Measurements from ENCODE around the gene COL1A1.

Gene COL1A1

DNA sequence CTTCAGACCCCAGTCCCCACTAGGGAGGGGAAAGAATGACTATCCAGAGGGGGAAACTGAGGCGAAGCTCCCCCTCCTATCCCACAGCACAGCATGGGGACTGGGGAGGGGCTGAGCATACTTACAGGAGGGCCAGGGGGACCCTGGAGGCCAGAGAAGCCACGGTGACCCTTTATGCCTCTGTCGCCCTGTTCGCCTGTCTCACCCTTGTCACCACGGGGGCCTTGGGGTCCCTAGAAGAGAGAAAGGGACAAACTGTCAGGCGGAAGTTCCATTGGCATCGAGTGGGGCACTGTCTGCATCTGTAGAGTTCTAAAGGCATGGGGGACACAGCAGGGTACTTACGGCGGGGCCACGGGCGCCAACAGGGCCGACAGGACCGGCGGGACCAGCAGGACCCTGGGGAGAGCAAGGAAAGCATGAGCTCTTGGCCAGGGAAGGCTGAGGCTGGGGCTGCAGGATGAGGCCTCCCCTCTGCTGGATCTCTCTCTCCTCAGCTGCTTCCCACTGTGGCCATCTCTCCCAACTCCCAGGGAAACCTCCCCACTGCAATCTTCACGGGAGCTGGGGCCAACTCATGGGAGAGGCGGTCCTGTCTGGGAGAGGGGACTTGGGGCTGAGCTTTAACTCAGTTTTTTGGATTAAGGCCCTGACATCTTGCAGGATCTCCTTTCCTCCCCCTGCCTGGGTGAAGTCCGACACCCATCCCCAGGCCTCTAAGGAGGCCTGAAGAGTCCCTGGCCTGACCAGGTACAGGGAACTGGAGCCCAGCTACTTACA lies 13.5 kb downstream of the COL1A1 start:
- DNase-seq (ENCODE audit: low read depth in 1 of 2, low spot score in 1 of 2): no peak

DNA sequence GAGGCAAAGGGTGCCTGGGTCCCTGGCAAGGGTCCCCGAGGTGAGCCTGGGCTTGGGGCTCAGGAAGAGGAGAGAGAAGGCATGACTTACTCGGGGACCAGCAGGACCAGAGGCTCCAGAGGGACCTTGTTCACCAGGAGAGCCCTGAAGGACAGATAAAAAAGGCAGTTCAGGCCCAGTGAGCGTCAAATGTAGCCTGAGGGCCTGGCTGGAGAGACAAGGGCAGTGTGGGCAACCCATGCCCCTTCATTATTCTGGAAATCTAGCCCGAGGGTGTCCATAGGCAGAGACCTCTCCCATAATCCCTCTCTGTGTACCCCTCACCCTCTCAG lies 14.1 kb downstream of the COL1A1 start:
- DNase-seq (ENCODE audit: low read depth in 1 of 2, low spot score in 1 of 2): no peak

DNA sequence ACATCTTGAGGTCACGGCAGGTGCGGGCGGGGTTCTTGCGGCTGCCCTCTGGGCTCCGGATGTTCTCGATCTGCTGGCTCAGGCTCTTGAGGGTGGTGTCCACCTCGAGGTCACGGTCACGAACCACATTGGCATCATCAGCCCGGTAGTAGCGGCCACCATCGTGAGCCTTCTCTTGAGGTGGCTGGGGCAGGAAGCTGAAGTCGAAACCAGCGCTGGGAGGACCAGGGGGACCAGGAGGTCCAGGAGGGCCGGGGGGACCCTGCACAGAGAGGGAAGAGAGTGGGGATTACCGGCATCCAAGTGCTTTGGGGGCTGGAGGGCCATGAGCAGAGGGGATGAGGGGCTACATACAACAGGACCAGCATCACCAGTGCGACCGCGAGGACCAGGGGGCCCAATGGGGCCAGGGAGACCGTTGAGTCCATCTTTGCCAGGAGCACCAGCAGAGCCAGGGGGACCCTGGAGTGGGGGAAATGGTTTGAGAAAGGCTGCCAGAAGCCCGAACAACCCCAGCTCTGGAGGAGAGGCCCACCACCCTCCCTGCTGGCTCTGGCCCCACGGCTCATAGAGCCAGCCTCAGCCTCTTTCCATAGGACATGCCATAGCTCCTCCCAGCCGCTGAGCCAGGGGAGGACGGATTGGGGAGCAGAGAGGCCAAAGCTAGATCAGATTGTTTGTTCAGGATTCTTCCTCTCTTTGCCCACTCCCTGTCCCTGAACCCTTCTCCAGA lies 14.6 kb downstream of the COL1A1 start:
- DNase-seq (ENCODE audit: low read depth in 1 of 2, low spot score in 1 of 2): no peak

DNA sequence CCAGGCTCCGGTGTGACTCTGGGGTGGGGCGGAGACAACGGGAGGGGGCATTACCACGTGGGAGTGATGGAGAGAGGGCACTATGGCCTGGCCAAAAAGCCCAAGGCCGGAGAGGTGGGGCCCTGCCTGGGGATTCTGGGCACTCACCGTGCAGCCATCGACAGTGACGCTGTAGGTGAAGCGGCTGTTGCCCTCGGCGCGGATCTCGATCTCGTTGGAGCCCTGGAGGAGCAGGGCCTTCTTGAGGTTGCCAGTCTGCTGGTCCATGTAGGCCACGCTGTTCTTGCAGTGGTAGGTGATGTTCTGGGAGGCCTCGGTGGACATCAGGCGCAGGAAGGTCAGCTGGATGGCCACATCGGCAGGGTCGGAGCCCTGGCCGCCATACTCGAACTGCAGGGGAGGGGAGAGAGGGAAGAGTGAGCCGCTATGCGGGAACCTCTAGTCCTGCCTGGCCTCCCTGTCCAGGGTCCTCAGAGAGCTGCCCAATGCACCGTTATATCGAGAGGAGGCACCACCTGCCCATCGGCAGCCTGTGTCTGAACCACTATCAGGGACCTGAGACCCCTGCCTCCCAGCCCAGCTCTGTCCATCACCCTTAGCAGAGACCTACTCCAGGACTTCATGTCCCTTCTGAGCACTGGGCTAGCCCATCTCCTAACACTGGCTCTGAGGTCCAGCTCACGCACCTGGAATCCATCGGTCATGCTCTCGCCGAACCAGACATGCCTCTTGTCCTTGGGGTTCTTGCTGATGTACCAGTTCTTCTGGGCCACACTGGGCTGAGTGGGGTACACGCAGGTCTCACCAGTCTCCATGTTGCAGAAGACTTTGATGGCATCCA lies 15.6 kb downstream of the COL1A1 start:
- DNase-seq (ENCODE audit: low read depth in 1 of 2, low spot score in 1 of 2): no peak

DNA sequence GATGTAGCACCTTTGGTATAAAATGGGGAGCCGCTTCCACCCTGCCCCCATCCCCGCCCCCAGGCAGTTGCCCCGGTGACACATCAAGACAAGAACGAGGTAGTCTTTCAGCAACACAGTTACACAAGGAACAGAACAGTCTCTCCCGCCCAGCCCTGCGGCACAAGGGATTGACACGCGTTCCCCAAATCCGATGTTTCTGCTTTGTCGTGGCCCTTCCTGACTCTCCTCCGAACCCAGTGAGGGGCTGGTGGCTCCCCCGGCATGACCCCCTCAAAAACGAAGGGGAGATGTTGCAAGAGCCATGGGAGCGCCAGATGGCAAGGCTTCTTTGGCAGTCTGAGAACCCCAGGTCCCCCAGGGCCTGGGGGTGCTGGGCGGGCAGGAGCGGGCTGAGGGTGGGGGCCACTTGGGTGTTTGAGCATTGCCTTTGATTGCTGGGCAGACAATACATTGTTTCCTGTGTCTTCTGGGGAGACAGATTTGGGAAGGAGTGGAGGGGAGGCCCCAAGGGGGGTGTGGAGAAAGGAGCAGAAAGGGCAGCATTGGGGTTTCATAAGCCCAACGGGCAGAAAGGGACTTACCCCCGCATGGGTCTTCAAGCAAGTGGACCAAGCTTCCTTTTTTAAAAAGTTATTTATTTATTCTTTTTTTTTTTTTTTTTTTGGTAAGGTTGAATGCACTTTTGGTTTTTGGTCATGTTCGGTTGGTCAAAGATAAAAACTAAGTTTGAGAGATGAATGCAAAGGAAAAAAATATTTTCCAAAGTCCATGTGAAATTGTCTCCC lies 16.6 kb downstream of the COL1A1 start:
- DNase-seq (ENCODE audit: low read depth in 1 of 2, low spot score in 1 of 2): no peak

DNA sequence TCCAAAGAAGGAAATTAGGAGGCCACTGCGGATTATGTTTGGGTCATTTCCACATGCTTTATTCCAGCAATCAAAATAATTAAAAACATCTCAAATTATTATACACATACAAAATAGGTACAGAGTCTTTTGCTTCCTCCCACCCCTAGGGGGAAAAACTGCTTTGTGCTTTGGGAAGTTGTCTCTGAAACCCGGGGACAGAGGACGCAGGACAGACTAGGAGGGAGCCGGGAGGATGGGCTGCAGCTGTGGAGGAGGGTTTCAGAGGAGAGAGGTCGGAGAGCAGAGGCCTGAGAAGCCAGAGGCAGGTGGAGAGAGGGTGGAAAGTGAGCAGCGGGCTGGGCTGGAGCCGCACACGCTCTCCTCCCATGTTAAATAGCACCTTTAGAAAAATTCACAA lies 17.4 kb downstream of the COL1A1 start:
- DNase-seq (ENCODE audit: low read depth in 1 of 2, low spot score in 1 of 2): no peak

DNA sequence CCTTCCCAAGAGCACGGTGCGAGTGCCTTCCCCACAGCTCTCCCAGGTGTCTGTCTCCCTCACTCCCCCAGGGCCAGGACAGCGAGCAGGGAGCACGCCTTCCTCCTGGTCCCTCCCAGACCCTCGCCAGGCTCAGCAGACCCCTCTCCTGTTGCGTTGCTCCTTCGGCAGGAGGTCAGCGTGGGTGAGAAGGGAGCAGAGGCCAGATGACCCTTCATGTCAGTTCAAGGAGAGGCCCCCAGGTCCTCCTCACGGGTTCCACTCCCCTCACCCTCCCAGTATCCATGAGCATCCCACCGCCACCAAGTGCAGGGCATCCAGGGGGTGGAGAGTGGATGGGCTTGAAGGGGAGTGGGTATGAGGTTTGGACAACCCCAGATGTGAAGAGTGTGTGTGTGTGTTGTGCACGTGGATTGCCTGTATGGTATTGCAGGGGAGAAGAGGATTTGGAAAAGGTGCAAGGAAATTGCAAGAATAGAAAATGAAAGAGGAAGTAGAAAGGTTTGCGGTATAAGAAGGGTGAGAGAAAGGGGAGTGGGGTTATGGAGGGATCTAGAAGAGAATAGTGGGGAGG lies 17.9 kb downstream of the COL1A1 start:
- no peak for DNase-seq (ENCODE audit: low read depth in 1 of 2, low spot score in 1 of 2)

DNA sequence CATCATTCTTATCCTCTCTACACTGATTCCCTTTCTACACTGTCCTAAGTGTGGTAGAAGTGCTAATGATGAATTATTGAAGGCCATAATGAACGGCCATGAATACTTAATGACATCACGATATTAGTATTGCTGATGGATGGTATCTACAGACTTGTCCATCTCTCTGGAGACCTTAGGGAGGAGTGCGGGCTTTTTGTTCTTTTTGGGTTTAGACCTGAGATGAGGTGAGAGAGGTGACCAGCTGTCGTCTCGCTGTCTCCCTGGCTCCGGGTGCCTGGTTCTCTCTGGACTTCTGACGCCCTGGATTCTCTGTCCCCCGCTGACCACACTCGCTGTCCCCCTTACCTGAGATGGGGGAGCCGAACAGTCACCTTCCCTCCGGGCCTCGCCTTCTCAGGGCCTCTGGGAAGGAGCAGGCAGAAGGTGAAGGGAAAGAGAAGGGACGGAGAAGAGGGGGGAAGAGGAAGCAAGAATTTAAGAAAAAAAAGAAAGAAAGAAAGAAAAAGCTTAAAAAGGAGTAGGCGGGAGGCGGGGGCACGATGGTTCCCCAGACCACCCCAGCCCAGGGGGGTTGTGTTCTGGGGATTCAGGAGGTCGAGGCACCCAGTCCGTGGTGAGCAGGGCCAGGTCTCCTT lies 18.5 kb downstream of the COL1A1 start:
- DNase-seq (ENCODE audit: low read depth in 1 of 2, low spot score in 1 of 2): no peak

DNA sequence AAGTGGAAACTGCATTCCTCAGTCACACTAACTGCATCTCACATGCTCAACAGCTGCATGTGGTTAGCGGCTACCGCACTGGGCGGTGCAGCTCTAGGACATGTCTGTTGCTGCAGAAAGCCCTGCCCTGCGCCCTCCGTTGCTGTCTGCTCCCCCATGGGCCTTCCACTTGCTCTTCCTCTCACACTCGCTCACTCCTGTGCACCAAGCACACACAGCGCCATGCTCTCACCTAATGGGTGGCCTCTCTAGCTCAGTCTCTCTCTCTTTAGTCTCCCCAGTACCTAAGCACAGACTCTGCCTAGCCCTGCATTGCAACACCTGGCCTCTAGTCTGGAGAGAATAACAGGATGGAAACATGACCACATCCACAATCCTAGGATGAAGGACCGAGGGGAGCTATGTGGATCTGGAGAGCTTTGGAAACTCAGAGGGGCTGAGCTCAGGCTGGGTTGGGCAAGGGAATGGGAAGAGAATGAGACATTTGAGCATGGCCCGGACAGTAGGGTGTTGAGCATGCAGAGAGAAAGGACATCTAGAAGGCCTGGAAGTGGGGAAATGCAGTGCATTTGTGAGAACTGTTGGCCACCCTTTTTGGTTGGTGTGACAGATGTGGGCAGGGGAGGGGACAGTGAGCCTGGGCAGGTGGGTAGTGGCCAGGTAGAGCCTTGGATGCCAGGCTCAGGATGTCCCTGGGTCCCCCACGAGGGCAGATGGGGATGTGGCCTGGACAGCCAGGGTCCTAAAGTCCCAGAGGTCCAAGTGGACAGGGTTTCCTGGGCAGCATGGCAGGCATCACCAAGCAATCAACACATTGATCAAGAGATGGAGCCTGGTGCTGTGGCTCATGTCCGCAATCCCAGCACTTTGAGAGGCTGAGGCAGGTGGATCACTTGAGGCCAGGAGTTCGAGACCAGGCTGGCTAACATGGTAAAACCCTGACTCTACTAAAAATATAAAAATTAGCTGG lies 19.6 kb downstream of the COL1A1 start:
- no peak for DNase-seq (ENCODE audit: low read depth in 1 of 2, low spot score in 1 of 2)

DNA sequence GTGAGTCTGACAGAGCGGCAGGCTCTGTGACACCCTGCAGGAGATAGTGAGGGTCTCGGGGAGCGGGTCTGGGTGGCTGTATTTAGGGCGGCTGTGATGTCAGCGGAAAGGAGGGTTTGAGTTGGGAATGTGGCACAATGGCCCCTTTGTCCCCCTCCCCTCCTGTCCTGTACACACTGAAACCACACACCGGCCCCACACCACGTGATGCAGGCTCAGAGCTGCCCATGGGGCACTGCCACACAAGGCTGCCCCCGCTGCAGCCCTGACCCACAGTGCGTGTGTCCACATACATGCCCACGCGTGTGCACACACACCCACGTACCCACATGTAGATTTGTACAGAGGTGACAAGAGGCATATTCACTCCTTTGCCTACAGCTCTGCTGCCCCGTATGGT lies 20.3 kb downstream of the COL1A1 start:
- no peak for DNase-seq (ENCODE audit: low read depth in 1 of 2, low spot score in 1 of 2)

DNA sequence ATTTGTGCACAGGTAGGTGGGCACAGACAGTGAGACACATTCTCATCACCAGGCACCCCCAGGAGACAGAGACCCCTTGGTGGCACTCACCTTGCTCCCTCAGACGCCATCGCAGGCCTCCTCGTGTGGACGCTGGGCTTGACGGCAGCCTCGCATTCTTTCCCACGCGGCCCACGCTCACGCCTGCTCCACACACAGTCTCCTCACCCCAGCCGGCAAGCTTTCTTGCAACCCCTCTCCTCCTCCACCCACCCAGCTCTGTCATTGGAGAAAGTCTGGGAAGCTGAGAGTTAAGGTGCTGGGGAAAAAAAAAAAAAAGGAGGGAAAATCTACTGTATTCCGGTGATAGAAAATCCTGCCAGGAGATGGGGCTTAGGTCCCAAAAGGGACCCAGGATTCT lies 20.8 kb downstream of the COL1A1 start:
- no peak for DNase-seq (ENCODE audit: low read depth in 1 of 2, low spot score in 1 of 2)

DNA sequence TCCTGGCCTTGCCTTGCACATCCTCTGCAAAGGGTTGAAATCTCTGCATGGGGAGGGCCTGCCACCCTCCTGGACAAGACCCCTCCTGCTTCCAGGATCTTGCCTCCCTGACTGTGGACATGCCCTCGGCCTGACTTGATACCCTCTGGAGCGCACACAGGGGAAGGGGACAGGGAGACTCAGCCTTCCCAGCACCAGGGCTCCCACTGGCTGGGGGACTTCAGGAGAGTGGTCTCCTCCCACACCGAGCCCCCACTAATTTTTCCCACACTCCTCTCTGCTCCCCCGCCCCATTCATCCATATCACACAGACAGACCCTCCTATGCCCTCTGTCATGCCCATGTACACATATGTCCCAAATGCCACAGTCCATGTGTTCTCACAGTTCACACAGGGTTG lies 21.3 kb downstream of the COL1A1 start:
- DNase-seq (ENCODE audit: low read depth in 1 of 2, low spot score in 1 of 2): no peak

DNA sequence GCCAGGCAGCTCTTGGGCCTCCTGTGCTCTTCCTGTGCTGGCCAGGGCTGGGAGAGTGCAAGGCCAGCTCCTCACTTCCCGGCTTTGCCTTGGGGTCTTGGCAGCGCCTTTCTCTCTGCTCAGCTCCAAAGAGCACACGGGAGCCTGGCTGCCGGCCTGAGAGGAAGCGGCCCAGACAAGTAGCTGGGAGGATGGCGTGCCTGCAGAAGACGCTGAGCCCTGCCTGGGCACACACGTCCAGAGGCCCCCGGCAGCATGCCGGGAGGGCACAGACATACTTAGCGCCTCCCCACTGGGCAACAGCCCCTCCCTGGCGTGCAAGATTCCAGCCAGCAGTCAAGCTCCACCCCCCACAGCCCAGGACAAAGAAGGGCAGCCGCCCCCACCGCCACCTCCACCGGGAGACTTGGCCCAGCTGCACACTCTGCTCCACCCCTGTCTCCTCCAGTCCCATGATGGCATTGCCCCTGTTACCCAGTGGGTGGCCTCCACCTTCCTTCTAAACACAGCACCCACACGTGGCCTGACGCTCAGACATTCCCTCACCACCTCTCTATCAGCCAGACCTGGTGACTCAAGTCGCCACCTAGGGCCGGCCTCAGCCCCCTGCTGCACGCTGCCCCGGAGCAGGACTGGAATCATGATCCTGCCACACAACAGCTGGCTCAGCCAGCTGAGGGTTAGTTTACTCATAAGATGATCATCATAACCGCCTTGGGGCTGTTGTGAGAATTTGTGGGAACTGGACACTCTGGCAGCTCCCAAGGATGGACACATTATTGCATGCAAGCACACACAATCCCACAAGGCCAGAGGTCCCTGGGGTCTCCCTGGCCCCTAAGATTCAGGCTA lies 23.2 kb downstream of the COL1A1 start:
- no peak for DNase-seq (ENCODE audit: low read depth in 1 of 2, low spot score in 1 of 2)

DNA sequence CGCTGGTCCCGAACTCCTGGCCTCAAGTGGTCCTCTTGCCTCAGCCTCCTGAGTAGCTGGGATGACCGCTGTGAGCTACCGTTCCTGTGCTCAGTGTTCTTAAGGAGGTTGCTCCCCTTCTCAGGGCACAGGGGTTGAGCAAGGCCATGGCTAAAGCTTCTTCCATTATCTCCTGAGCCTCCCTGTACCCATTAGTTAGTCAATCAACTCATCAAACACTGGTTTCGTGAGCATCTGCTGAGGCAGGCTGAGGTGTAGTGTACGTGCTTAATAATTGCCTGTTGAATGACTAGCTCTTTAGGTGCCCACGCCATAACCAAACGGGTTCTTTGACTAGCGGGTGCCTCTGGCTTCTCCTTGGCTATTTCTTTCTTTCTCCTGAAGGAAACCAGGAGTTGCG lies 24.0 kb downstream of the COL1A1 start:
- DNase-seq (ENCODE audit: low read depth in 1 of 2, low spot score in 1 of 2): no peak

DNA sequence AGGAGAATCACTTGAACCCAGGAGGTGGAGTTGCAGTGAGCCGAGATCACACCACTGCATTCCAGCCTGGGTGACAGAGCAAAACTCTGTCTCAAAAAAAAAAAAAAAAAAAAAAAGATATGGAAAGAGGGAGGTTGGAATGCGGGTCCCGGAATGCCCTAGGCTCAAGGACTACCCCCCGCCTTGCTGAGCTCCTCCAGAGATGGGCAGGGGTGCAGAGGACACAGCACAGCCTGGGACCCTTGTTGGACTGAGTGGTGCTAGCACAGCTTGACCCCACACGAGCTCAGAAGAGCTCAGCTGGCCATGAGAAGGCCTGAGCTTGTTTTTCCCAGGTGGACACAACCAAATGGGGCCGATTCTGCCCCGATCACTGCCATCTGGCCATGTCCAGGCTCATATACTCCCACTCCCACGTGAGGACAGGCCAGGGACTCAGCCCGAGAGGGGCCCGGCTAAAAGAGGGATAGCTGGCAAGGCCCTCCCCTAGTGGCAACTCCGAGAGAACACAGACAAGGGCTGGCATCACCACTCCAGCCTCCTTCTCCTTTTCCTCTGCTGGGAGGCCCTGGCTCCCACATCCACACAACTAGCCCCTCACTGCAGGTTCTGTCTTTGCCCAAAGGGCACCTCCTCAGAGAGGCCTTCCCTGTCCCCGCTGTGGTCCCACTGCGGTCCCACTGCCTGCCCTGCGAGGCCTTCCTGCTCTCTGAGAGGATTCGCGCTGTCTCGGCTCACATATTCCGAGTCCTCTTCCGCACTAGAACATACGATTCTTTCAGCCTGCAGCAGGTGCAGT lies 24.7 kb downstream of the COL1A1 start:
- DNase-seq (ENCODE audit: low read depth in 1 of 2, low spot score in 1 of 2): no peak

DNA sequence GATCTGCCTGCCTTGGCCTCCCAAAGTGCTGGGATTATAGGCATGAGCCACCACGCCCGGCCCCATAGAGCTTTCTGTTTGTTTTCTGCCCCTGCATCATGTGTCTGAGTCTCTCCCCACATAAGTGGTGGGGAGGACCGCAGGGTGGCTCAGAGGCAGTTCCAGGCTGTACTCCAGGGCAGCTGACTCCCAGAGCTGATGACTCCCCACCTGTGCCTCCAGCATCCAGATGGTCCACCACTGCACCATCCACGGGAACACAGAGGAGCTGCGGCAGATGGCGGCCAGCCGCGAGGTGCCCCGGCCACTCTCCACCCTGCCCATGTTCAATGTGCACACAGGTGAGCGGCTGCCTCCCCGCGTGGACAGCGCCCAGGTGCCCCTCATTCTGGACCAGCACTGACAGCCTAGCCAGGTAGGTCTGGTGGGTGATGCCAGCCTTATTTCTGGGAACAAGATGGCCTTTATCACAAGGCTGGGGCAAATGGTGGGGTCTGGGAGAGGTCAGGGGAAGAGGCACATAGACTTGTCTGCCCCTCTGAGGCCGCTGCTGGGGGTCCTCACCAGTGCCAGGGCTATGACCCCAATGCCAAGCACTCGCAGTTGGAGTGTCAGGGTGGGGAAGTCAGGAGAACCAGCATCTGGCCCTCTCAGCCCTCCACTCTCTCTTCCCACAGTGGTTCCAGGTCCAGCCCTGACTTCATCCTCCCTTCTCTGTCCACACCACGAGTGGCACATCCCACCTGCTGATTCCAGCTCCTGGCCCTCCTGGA lies 26.2 kb downstream of the COL1A1 start:
- DNase-seq (ENCODE audit: low read depth in 1 of 2, low spot score in 1 of 2): no peak

DNA sequence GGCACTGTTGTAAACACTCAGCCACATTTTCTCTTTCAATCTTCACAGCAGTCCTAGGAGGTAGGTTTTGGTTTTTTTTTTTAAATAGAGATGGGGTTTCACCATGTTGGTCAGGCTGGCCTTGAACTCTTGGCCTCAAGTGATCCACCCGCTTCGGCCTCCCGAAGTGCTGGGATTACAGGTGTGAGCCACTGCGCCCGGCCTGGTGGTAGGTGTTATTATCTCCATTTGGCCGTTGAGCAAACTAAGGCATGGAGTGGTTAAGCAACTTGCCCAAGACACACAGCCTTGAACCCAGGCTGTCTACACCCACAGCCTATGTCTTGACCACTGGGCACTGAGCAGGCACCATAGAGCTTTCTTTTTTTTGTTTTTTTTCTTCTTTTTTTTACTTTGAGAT lies 27.0 kb downstream of the COL1A1 start:
- no peak for DNase-seq (ENCODE audit: low read depth in 1 of 2, low spot score in 1 of 2)

Measured in stimulated activated CD4-positive, alpha-beta T cell treated with anti-CD3 and anti-CD28 coated beads, Interleukin-15, amount 100 ng/mL, for 1 hour (primary cell).